HG02884 (cell line): Measurements from ENCODE around the gene PWP1.
"Not testable (repeated sequence)": the region's sequence is repeated elsewhere in the genome, so short reads cannot be mapped to it uniquely, and the experiment has no call there.

ENCODE experiments used
- ATAC-seq: cut with Tn5 transposase; IDR thresholded peaks from one replicate; pipeline ENCODE4 v1.9.1; 2021; ENCODE audit warnings: mild to moderate bottlenecking, moderate library complexity; ENCODE audit not compliant: unreplicated experiment

Gene PWP1

GRCh38 chr12:107667464-107667863 is 18.1 kb upstream of the PWP1 start:
- no peak for ATAC-seq

GRCh38 chr12:107668320-107669098 is 17.1 kb upstream of the PWP1 start:
- no peak for ATAC-seq

GRCh38 chr12:107669946-107670345 is 15.7 kb upstream of the PWP1 start:
- ATAC-seq = no peak

- no peak for ATAC-seq
Measured at GRCh38 chr12:107670999-107671643, 14.5 kb upstream of the PWP1 start.

GRCh38 chr12:107677671-107678070 is 7.9 kb upstream of the PWP1 start:
- ATAC-seq = no peak

- no peak for ATAC-seq
Measured at GRCh38 chr12:107679336-107679735, 6.3 kb upstream of the PWP1 start.

GRCh38 chr12:107681455-107681835 is 4.2 kb upstream of the PWP1 start:
- no peak for ATAC-seq

- no peak for ATAC-seq
Measured at GRCh38 chr12:107681836-107682820, 3.5 kb upstream of the PWP1 start.

GRCh38 chr12:107684029-107684795 is 1.4 kb upstream of the PWP1 start:
- no peak for ATAC-seq

- ATAC-seq = no peak
Measured at GRCh38 chr12:107684990-107685359, 624 bp upstream of the PWP1 start.

GRCh38 chr12:107695772-107696171 is 10.2 kb downstream of the PWP1 start:
- ATAC-seq = not testable (repeated sequence)

- no peak for ATAC-seq
Measured at GRCh38 chr12:107702106-107702505, 16.5 kb downstream of the PWP1 start.

- ATAC-seq = no peak
Measured at GRCh38 chr12:107704041-107704440, 18.4 kb downstream of the PWP1 start.

- not testable (repeated sequence) for ATAC-seq
Measured at GRCh38 chr12:107705522-107705921, 19.9 kb downstream of the PWP1 start.

GRCh38 chr12:107715780-107716179 is 30.2 kb downstream of the PWP1 start:
- no peak for ATAC-seq

GRCh38 chr12:107718606-107719005 is 33.0 kb downstream of the PWP1 start:
- no peak for ATAC-seq

- not testable (repeated sequence) for ATAC-seq
Measured at GRCh38 chr12:107727327-107727726, 41.7 kb downstream of the PWP1 start.

- ATAC-seq = not testable (repeated sequence)
Measured at GRCh38 chr12:107727742-107728141, 42.1 kb downstream of the PWP1 start.

- no peak for ATAC-seq
Measured at GRCh38 chr12:107730618-107731341, 45.2 kb downstream of the PWP1 start.

- no peak for ATAC-seq
Measured at GRCh38 chr12:107731366-107731765, 45.8 kb downstream of the PWP1 start.
